GM18907 (cell line): Measurements from ENCODE around the gene UMODL1.

Experiments used
- ATAC-seq: cut with Tn5 transposase; IDR thresholded peaks from one replicate; pipeline ENCODE4 v1.9.1; 2021; ENCODE audit warnings: mild to moderate bottlenecking, moderate library complexity; ENCODE audit not compliant: unreplicated experiment

UMODL1 gene

GRCh38 chr21:42186591-42186990, 115.5 kb downstream of the UMODL1 start:
- ATAC-seq: no peak

GRCh38 chr21:42187976-42188653, 117.0 kb downstream of the UMODL1 start:
- peak; percentile 95 for ATAC-seq

DNA sequence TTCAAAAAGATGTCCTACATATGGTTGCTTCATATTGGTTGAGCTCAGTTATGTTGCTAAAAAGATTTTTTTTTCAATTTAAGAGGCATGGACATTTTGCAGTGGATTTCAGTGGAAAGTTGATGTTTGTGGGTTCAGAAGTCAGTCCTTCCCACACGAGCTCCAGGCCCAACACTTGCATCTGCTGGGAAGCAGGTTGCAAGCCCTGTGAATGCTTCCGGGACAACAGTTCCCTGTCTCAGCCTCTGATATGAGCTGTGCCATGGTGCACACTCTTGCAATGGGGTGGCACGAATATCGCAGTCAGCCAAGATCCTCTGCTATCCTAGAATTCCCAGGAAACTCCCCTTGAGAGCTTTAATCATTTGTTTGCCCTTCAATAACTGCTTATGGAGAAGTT, 117.5 kb downstream of the UMODL1 start:
- ATAC-seq: no peak

DNA sequence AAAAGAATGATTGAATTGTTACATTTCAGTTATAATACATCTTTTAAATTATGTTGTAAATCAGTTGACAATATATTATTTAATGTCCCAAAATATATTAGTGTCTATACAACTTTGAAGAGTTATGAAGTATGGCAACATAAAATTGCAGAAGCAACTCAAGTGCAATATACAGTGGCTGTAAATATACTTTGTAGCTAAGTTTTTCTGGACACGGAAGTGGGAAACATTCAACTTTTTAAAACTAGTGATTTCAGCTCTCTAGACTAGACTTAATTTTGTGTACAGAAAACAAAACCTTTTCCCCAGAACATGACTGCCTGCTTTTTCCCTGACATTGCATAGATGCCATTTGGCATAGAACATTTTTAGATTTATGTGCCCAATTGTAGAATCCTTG, 118.3 kb downstream of the UMODL1 start:
- ATAC-seq: no peak

DNA sequence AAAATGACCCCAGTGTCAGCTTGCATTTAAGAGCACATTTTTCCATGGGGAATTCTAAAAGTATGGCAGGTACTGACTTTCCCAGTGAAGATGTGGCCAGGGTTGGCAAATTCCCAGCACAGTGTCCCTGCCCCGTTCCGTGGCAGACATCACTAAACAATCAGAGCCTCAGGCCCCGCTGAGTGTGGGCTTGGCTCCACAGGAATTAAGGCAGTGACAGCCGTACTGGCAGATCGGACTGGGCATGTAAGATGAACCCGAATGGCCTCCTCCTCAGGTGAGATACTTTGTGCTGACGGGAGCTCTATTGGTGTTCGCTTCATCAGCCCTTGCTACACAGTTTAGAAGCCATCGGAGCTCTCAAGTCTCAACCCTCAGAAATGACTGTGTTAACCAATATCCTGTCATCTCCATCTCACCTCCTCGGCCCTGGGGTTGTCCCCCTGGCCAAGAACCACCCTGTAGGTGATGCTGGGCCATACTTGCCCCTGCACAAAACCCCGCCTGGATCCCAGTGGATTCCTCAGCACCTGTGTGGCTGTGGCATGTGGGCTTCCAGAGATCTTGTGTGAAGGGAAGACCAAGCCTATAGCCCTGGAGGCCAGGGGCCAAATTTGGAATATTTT, 118.9 kb downstream of the UMODL1 start:
- no peak for ATAC-seq

- no peak for ATAC-seq
Observed at GRCh38 chr21:42190486-42190863, 119.4 kb downstream of the UMODL1 start.

DNA sequence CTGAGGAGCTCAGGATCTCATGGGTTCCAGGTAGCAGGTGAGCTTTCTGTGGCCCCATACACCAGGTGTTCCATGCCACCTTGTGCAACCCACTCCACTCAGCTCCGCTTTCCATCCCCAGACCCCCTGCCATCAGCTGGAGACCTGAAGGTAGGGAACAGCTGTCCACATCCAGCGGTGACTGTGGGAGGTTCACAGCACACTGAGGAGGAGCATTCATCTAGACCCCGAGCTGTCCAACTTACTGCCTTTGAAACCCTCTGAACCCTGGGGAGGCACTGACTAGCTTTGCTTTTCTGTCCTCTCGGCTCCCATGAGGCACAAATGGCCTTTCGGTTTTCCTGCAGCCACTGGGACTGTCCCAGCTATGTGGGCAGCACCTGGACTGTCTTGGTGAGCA, 119.9 kb downstream of the UMODL1 start:
- no peak for ATAC-seq

DNA sequence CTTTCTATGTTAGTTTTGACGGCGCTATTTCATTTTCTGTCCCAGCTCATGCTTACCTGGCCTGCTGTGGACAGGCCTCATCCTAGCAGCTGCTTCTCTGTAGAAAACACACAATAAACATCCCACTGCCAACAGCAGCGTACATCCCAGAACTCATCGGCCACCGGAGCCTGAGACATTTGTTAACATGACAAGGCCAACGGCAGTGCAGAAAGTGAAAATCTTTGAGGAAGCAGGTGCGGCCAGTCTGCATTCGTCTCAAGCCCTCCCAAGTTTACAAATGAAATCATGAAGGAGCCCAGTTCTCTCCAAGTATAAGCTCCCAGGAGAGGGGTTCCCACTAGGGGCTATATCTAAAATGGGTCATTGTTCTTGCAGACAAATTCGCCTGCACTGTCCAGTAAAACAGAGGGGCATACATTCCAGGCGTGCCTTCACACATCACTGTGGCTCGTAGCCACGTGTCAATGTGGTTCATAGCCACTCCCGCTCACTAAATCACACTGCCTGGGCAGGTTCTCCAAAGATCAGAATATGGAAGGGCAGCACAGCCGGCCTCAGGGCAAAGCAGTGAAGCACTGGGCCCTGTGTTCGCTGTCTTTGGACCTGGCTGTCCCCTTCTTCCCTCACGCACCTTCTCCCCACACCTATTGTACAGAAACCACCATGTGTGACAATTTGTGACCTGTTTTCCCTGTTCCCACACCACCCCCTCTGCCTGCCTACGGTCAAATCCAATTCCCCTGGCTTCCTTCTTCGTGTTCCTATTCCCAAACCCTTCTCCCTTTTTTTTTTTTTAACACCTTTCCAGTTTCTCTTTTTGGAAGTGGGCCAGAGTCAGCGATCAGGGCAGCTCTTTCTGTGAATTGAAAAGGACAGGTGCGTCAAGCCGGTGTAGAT, 120.8 kb downstream of the UMODL1 start:
- ATAC-seq: no peak
